ENCODE measurements around the gene WNK2.
A peak's percentile ranks its signal among the peaks of the same experiment; 100 is the strongest.
"Not testable (repeated sequence)": the region's sequence is repeated elsewhere in the genome, so short reads cannot be mapped to it uniquely, and the experiment has no call there.

WNK2 gene

GRCh38 chr9:93183663-93184431 is at the start of gene WNK2:
WNK2 (plus strand) TSS chr9:93184139; CDS start chr9:93184930, 791 bp downstream.
- peak; percentile 12 for DNase-seq (ENCODE audit: low read depth)

- DNase-seq (ENCODE audit: low read depth): no peak
Measured at GRCh38 chr9:93134740-93135444, 49.0 kb upstream of the WNK2 start.

- no peak for DNase-seq (ENCODE audit: low read depth)
Measured at GRCh38 chr9:93136011-93136440, 47.9 kb upstream of the WNK2 start.

- no peak for DNase-seq (ENCODE audit: low read depth)
Measured at GRCh38 chr9:93137362-93137761, 46.6 kb upstream of the WNK2 start.

GRCh38 chr9:93138171-93138764 is 45.7 kb upstream of the WNK2 start:
- DNase-seq (ENCODE audit: low read depth): no peak

- no peak for DNase-seq (ENCODE audit: low read depth)
Measured at GRCh38 chr9:93139365-93140182, 44.4 kb upstream of the WNK2 start.

GRCh38 chr9:93141771-93142483 is 42.0 kb upstream of the WNK2 start:
- no peak for DNase-seq (ENCODE audit: low read depth)

- DNase-seq (ENCODE audit: low read depth): no peak
Measured at GRCh38 chr9:93143830-93144530, 40.0 kb upstream of the WNK2 start.

GRCh38 chr9:93146696-93147095 is 37.2 kb upstream of the WNK2 start:
- DNase-seq (ENCODE audit: low read depth): not testable (repeated sequence)

- no peak for DNase-seq (ENCODE audit: low read depth)
Measured at GRCh38 chr9:93147632-93148031, 36.3 kb upstream of the WNK2 start.

- no peak for DNase-seq (ENCODE audit: low read depth)
Measured at GRCh38 chr9:93148721-93149120, 35.2 kb upstream of the WNK2 start.

- DNase-seq (ENCODE audit: low read depth): no peak
Measured at GRCh38 chr9:93149361-93149760, 34.6 kb upstream of the WNK2 start.

- no peak for DNase-seq (ENCODE audit: low read depth)
Measured at GRCh38 chr9:93151097-93151784, 32.7 kb upstream of the WNK2 start.

- DNase-seq (ENCODE audit: low read depth): no peak
Measured at GRCh38 chr9:93154293-93154903, 29.5 kb upstream of the WNK2 start.

- DNase-seq (ENCODE audit: low read depth): no peak
Measured at GRCh38 chr9:93155716-93156474, 28.0 kb upstream of the WNK2 start.

- no peak for DNase-seq (ENCODE audit: low read depth)
Measured at GRCh38 chr9:93156475-93157008, 27.4 kb upstream of the WNK2 start.

GRCh38 chr9:93159601-93160471 is 24.1 kb upstream of the WNK2 start:
- DNase-seq (ENCODE audit: low read depth): peak; percentile 51

All from activated gamma-delta T cell treated with anti-CD3 and anti-CD28 coated beads, Interleukin-2, amount 50 U/mL, for 16 hours (primary cell).